Measurements from ENCODE around the gene STIM1. TPM values are rescaled to one million over a fixed set of nuclear protein-coding genes. Genes with fewer than 3 reads are reported as not detected.

Gene STIM1
- total RNA-seq, 1 experiment from 2014 or later, result 15.2 TPM

DNA sequence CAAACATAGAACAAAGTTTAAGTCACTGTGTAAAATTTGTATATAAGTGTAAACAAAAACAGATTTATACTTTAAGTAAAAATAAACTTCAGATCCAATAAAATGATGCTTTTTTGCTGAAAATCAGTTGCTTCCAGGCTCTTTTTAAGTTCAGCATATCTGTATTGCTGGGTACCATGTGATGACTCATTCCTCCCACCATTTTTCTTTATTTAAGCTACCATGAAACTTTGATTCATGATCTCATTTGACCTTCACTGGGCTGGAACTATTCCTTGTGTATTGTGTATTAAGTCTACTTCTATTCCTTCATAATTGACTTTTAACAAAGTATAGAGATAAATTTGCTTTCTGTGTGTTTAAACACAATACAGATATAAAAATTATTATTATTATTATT is 192.9 kb downstream of the STIM1 start:
- no peak overlapping the region for H2BK20ac ChIP-seq (ENCODE audit: low read depth, low read length, poor library complexity, severe bottlenecking)
- H4K91ac ChIP-seq (ENCODE audit: insufficient read length, low read depth, low read length), result no peak overlapping the region
- TF ChIP-seq CTCF (conservative IDR thresholded peaks at IDR 0.05), result no peak
- H2AFZ ChIP-seq (ENCODE audit: low read length), result no peak overlapping the region
- no peaks in the 10 kb centered on the region for H3K36me3 Mint-ChIP-seq (ENCODE audit: insufficient read depth in 1 of 3, low read depth in 3 of 3)
- no peak for DNase-seq
- H3K27ac Mint-ChIP-seq, result no peak overlapping the region
- H3K9ac ChIP-seq (ENCODE audit: extremely low read depth, insufficient read length, low read length), result no peak overlapping the region
- H3K23ac ChIP-seq (ENCODE audit: insufficient read length, low read depth, low read length), result no peak overlapping the region
- no peaks in the 10 kb centered on the region for H3K23me2 ChIP-seq (ENCODE audit: insufficient read length, low read depth, low read length, poor library complexity, severe bottlenecking)
- H4K5ac ChIP-seq (ENCODE audit: insufficient read length, low read depth, low read length), result no peak overlapping the region
- no peak overlapping the region for H3T11ph ChIP-seq (ENCODE audit: low read length)
- H3K27me3 ChIP-seq (ENCODE audit: insufficient read depth, low read length), result no peaks in the 10 kb centered on the region
- H3K79me1 ChIP-seq (ENCODE audit: insufficient read depth, low read depth, low read length, poor library complexity, severe bottlenecking), result no peaks in the 10 kb centered on the region
- H3K27me3 Mint-ChIP-seq (ENCODE audit: low read depth), result no peaks in the 10 kb centered on the region
- H2AK5ac ChIP-seq (ENCODE audit: insufficient read length, low read length), result no peak overlapping the region
- H2BK5ac ChIP-seq (ENCODE audit: insufficient read length, low read length), result no peak overlapping the region
- H4K8ac ChIP-seq (replicated peaks; ENCODE audit: insufficient read length, low read depth, low read length), result no peak overlapping the region
- no peaks in the 10 kb centered on the region for H4K20me1 ChIP-seq (ENCODE audit: control insufficient read depth, insufficient read depth, insufficient read length)
- H3K4ac ChIP-seq (ENCODE audit: low read depth, low read length), result no peak overlapping the region
- no peak overlapping the region for H3K4me2 ChIP-seq (ENCODE audit: insufficient read depth, insufficient read length, low read length)
- H2BK120ac ChIP-seq (ENCODE audit: low read depth, low read length, poor library complexity, severe bottlenecking), result no peak overlapping the region
- no peaks in the 10 kb centered on the region for H3K9me3 ChIP-seq (ENCODE audit: control insufficient read depth, low read depth, low read length)
- H3K56ac ChIP-seq (ENCODE audit: insufficient read length, low read depth, low read length), result no peak overlapping the region
- no peaks in the 10 kb centered on the region for H3K79me2 ChIP-seq (ENCODE audit: insufficient read depth, low read length)
- H3K27ac ChIP-seq (ENCODE audit: insufficient read length, low read depth, low read length), result no peak overlapping the region
- no peaks in the 10 kb centered on the region for H3K4me1 Mint-ChIP-seq
- H3K9me3 Mint-ChIP-seq, result peaks cover 2 to 4% of the 10 kb centered on the region in 2 experiments; a peak in 2 of 5 replicates
- H3K14ac ChIP-seq (ENCODE audit: insufficient read depth, low read length), result no peak overlapping the region
- no peak overlapping the region for H3K4me3 Mint-ChIP-seq
- no peak overlapping the region for H2BK12ac ChIP-seq (ENCODE audit: insufficient read length, low read depth, low read length)
- no peak overlapping the region for H3K18ac ChIP-seq (ENCODE audit: insufficient read length, low read depth, low read length)
- no peaks in the 10 kb centered on the region for H3K4me1 ChIP-seq (ENCODE audit: insufficient read depth, low read length)
- no peak overlapping the region for H2BK15ac ChIP-seq (ENCODE audit: low read depth, low read length)

Data from H9 (cell line).